GM23338 (cell line): ENCODE results near the gene MT1E.

ENCODE experiments used
- CREB1 ChIP-seq: fragments of 250-450 bp; sonication (Bioruptor Pico); IDR thresholded peaks from 2 replicates; pipeline ENCODE4 v1.5.0; 2020; ENCODE audit warnings: low read depth, mild to moderate bottlenecking, moderate library complexity
- EZH2 ChIP-seq: fragments of 200-600 bp; sonication (generic); IDR thresholded peaks from one replicate; pipeline ENCODE4 v1.8.0; 2017; ENCODE audit warnings: antibody characterized with exemption, mild to moderate bottlenecking, low read depth; ENCODE audit not compliant: unreplicated experiment
- EZH2phosphoT487 ChIP-seq: fragments of 200-600 bp; sonication (generic); IDR thresholded peaks from one replicate; pipeline ENCODE4 v1.8.1; 2018; ENCODE audit warnings: antibody characterized with exemption; ENCODE audit not compliant: unreplicated experiment
- JUNB ChIP-seq: IDR thresholded peaks from one replicate; pipeline ENCODE4 v1.6.1; 2016; ENCODE audit warnings: antibody characterized with exemption; ENCODE audit not compliant: unreplicated experiment
- NANOG ChIP-seq: IDR thresholded peaks from 2 replicates; pipeline ENCODE4 v1.6.1; 2016; ENCODE audit warnings: antibody characterized with exemption, borderline replicate concordance
- POLR2AphosphoS5 ChIP-seq: IDR thresholded peaks from 2 replicates; pipeline ENCODE4 v1.6.1; 2016; ENCODE audit warnings: antibody characterized with exemption, low read depth
- STAT1 ChIP-seq: IDR thresholded peaks from one replicate; pipeline ENCODE4 v1.6.1; 2016; ENCODE audit warnings: antibody characterized with exemption; ENCODE audit not compliant: unreplicated experiment
- ZNF114 ChIP-seq: fragments of 250-450 bp; sonication (Bioruptor Pico); IDR thresholded peaks from 2 replicates; pipeline ENCODE4 v1.5.0; 2020; ENCODE audit warnings: mild to moderate bottlenecking, moderate library complexity
- ZNF331 ChIP-seq: fragments of 250-450 bp; sonication (Bioruptor Pico); IDR thresholded peaks from 2 replicates; pipeline ENCODE4 v1.5.0; 2020; ENCODE audit warnings: low read depth, mild to moderate bottlenecking, moderate library complexity
- TF ChIP-seq, protein P1 (sequence below), 2 experiments: fragments of 200-600 bp in 1 of 2; sonication (generic) in 1 of 2; conservative IDR thresholded peaks; 2 replicates each; pipeline versions ENCODE4 v1.5.1 to v1.6.1; 2016 to 2017; ENCODE audit warnings: antibody characterized with exemption in 2 of 2, low read depth in 2 of 2, mild to moderate bottlenecking in 2 of 2, moderate library complexity in 1 of 2
- TF ChIP-seq, protein P2 (sequence below): IDR thresholded peaks from one replicate; pipeline ENCODE4 v1.6.1; 2018; ENCODE audit warnings: antibody characterized with exemption; ENCODE audit not compliant: unreplicated experiment
- TF ChIP-seq, protein P3 (sequence below): IDR thresholded peaks from 2 replicates; pipeline ENCODE4 v1.6.1; 2016; ENCODE audit warnings: antibody characterized with exemption
- TF ChIP-seq, protein P4 (sequence below): fragments of 250-450 bp; sonication (Bioruptor Pico); IDR thresholded peaks from 2 replicates; pipeline ENCODE4 v1.5.0; 2020; ENCODE audit warnings: mild to moderate bottlenecking, moderate library complexity

DNA sequence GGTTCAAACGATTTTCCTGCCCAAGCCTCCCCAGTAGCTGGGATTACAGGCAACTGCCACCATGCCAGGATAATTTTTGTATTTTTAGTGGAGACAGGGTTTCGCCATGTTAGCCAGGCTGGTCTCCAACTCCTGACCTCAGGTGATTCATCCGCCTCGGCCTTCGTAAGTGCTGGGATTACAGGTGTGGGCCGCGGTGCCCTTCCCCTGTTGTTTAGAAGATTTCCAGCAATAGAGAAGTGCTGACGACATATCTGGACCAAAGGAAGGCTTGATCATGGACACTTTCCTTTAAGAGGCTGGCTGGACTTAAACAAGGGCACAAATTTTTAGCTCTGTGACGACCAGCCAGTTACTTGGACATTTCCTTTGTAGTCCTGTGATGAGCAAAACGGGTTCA lies 5.6 kb downstream of the MT1E start:
- TF ChIP-seq POLR2AphosphoS5 (no peak), EZH2 (peak; percentile 62), EZH2phosphoT487 (no peak), JUNB (no peak), CREB1 (CRISPR knock-in tag) (no peak), STAT1 (no peak), NANOG (no peak), ZNF114 (no peak), ZNF331 (CRISPR knock-in tag) (no peak)
- TF ChIP-seq, protein P1, sequence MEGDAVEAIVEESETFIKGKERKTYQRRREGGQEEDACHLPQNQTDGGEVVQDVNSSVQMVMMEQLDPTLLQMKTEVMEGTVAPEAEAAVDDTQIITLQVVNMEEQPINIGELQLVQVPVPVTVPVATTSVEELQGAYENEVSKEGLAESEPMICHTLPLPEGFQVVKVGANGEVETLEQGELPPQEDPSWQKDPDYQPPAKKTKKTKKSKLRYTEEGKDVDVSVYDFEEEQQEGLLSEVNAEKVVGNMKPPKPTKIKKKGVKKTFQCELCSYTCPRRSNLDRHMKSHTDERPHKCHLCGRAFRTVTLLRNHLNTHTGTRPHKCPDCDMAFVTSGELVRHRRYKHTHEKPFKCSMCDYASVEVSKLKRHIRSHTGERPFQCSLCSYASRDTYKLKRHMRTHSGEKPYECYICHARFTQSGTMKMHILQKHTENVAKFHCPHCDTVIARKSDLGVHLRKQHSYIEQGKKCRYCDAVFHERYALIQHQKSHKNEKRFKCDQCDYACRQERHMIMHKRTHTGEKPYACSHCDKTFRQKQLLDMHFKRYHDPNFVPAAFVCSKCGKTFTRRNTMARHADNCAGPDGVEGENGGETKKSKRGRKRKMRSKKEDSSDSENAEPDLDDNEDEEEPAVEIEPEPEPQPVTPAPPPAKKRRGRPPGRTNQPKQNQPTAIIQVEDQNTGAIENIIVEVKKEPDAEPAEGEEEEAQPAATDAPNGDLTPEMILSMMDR (conservative IDR thresholded peaks at IDR 0.05; ENCODE audit: low read depth in 2 of 2) = no peak
- TF ChIP-seq, protein P2, sequence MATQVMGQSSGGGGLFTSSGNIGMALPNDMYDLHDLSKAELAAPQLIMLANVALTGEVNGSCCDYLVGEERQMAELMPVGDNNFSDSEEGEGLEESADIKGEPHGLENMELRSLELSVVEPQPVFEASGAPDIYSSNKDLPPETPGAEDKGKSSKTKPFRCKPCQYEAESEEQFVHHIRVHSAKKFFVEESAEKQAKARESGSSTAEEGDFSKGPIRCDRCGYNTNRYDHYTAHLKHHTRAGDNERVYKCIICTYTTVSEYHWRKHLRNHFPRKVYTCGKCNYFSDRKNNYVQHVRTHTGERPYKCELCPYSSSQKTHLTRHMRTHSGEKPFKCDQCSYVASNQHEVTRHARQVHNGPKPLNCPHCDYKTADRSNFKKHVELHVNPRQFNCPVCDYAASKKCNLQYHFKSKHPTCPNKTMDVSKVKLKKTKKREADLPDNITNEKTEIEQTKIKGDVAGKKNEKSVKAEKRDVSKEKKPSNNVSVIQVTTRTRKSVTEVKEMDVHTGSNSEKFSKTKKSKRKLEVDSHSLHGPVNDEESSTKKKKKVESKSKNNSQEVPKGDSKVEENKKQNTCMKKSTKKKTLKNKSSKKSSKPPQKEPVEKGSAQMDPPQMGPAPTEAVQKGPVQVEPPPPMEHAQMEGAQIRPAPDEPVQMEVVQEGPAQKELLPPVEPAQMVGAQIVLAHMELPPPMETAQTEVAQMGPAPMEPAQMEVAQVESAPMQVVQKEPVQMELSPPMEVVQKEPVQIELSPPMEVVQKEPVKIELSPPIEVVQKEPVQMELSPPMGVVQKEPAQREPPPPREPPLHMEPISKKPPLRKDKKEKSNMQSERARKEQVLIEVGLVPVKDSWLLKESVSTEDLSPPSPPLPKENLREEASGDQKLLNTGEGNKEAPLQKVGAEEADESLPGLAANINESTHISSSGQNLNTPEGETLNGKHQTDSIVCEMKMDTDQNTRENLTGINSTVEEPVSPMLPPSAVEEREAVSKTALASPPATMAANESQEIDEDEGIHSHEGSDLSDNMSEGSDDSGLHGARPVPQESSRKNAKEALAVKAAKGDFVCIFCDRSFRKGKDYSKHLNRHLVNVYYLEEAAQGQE = no peak
- TF ChIP-seq, protein P3, sequence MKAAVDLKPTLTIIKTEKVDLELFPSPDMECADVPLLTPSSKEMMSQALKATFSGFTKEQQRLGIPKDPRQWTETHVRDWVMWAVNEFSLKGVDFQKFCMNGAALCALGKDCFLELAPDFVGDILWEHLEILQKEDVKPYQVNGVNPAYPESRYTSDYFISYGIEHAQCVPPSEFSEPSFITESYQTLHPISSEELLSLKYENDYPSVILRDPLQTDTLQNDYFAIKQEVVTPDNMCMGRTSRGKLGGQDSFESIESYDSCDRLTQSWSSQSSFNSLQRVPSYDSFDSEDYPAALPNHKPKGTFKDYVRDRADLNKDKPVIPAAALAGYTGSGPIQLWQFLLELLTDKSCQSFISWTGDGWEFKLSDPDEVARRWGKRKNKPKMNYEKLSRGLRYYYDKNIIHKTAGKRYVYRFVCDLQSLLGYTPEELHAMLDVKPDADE = no peak
- TF ChIP-seq, protein P4, sequence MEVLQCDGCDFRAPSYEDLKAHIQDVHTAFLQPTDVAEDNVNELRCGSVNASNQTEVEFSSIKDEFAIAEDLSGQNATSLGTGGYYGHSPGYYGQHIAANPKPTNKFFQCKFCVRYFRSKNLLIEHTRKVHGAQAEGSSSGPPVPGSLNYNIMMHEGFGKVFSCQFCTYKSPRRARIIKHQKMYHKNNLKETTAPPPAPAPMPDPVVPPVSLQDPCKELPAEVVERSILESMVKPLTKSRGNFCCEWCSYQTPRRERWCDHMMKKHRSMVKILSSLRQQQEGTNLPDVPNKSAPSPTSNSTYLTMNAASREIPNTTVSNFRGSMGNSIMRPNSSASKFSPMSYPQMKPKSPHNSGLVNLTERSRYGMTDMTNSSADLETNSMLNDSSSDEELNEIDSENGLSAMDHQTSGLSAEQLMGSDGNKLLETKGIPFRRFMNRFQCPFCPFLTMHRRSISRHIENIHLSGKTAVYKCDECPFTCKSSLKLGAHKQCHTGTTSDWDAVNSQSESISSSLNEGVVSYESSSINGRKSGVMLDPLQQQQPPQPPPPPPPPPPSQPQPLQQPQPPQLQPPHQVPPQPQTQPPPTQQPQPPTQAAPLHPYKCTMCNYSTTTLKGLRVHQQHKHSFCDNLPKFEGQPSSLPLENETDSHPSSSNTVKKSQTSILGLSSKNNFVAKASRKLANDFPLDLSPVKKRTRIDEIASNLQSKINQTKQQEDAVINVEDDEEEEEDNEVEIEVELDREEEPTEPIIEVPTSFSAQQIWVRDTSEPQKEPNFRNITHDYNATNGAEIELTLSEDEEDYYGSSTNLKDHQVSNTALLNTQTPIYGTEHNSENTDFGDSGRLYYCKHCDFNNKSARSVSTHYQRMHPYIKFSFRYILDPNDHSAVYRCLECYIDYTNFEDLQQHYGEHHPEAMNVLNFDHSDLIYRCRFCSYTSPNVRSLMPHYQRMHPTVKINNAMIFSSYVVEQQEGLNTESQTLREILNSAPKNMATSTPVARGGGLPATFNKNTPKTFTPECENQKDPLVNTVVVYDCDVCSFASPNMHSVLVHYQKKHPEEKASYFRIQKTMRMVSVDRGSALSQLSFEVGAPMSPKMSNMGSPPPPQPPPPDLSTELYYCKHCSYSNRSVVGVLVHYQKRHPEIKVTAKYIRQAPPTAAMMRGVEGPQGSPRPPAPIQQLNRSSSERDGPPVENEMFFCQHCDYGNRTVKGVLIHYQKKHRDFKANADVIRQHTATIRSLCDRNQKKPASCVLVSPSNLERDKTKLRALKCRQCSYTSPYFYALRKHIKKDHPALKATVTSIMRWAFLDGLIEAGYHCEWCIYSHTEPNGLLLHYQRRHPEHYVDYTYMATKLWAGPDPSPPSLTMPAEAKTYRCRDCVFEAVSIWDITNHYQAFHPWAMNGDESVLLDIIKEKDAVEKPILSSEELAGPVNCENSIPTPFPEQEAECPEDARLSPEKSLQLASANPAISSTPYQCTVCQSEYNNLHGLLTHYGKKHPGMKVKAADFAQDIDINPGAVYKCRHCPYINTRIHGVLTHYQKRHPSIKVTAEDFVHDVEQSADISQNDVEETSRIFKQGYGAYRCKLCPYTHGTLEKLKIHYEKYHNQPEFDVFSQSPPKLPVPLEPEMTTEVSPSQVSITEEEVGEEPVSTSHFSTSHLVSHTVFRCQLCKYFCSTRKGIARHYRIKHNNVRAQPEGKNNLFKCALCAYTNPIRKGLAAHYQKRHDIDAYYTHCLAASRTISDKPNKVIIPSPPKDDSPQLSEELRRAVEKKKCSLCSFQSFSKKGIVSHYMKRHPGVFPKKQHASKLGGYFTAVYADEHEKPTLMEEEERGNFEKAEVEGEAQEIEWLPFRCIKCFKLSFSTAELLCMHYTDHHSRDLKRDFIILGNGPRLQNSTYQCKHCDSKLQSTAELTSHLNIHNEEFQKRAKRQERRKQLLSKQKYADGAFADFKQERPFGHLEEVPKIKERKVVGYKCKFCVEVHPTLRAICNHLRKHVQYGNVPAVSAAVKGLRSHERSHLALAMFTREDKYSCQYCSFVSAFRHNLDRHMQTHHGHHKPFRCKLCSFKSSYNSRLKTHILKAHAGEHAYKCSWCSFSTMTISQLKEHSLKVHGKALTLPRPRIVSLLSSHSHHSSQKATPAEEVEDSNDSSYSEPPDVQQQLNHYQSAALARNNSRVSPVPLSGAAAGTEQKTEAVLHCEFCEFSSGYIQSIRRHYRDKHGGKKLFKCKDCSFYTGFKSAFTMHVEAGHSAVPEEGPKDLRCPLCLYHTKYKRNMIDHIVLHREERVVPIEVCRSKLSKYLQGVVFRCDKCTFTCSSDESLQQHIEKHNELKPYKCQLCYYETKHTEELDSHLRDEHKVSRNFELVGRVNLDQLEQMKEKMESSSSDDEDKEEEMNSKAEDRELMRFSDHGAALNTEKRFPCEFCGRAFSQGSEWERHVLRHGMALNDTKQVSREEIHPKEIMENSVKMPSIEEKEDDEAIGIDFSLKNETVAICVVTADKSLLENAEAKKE (CRISPR knock-in tag) = no peak
